ENCODE data around the gene ZNRF3.
"Not testable (repeated sequence)": the region's sequence is repeated elsewhere in the genome, so short reads cannot be mapped to it uniquely, and the experiment has no call there.

ZNRF3 gene

GRCh38 chr22:28935713-28936112 lies 52.3 kb downstream of the ZNRF3 start:
- DNase-seq: no peak

- no peak for DNase-seq
These were observed 52.8 kb downstream of the ZNRF3 start for GRCh38 chr22:28936200-28936599.

GRCh38 chr22:28937206-28938025 lies 54.0 kb downstream of the ZNRF3 start:
- DNase-seq: no peak

GRCh38 chr22:28938286-28938833 lies 55.0 kb downstream of the ZNRF3 start:
- DNase-seq: no peak

GRCh38 chr22:28939394-28939793 lies 56.0 kb downstream of the ZNRF3 start:
- no peak for DNase-seq

GRCh38 chr22:28939932-28940331 lies 56.6 kb downstream of the ZNRF3 start:
- DNase-seq: no peak

GRCh38 chr22:28940441-28940840 lies 57.1 kb downstream of the ZNRF3 start:
- DNase-seq: no peak

- no peak for DNase-seq
These were observed 59.0 kb downstream of the ZNRF3 start for GRCh38 chr22:28942333-28942732.

- DNase-seq: no peak
These were observed 59.6 kb downstream of the ZNRF3 start for GRCh38 chr22:28942801-28943500.

GRCh38 chr22:28943501-28943879 lies 60.1 kb downstream of the ZNRF3 start:
- no peak for DNase-seq

- no peak for DNase-seq
These were observed 63.8 kb downstream of the ZNRF3 start for GRCh38 chr22:28947125-28947524.

GRCh38 chr22:28948424-28948823 lies 65.1 kb downstream of the ZNRF3 start:
- DNase-seq: no peak

GRCh38 chr22:28948860-28949551 lies 65.6 kb downstream of the ZNRF3 start:
- not testable (repeated sequence) for DNase-seq

GRCh38 chr22:28949788-28950187 lies 66.4 kb downstream of the ZNRF3 start:
- DNase-seq: no peak

GRCh38 chr22:28950617-28951411 lies 67.4 kb downstream of the ZNRF3 start:
- no peak for DNase-seq

- DNase-seq: no peak
These were observed 68.2 kb downstream of the ZNRF3 start for GRCh38 chr22:28951530-28951929.

- DNase-seq: no peak
These were observed 68.7 kb downstream of the ZNRF3 start for GRCh38 chr22:28951969-28952521.

- no peak for DNase-seq
These were observed 69.5 kb downstream of the ZNRF3 start for GRCh38 chr22:28952857-28953256.

- no peak for DNase-seq
These were observed 70.0 kb downstream of the ZNRF3 start for GRCh38 chr22:28953403-28953802.

- no peak for DNase-seq
These were observed 70.9 kb downstream of the ZNRF3 start for GRCh38 chr22:28953976-28954880.

- no peak for DNase-seq
These were observed 72.4 kb downstream of the ZNRF3 start for GRCh38 chr22:28955817-28956216.

Data from NCI-H1694 (cell line).